ENCODE measurements around the gene TNNT2. TPM values are rescaled to one million over a fixed set of nuclear protein-coding genes. Genes with fewer than 3 reads are reported as not detected.

Gene TNNT2
- total RNA-seq, 1 experiment from 2014 or later: 6.4 TPM

DNA sequence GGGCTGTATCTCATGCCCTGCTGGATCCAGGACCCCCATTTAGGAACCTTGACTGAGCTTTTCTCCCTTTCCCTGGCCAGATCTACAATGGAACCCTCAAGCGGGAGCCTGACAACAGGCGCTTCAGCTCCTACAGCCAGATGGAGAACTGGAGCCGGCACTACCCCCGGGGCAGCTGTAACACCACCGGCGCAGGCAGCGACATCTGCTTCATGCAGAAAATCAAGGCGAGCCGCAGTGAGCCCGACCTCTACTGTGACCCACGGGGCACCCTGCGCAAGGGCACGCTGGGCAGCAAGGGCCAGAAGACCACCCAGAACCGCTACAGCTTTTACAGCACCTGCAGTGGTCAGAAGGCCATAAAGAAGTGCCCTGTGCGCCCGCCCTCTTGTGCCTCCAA, 64.4 kb downstream of the TNNT2 start:
- H3K9me2 ChIP-seq (ENCODE audit: insufficient read depth): no peaks in the 10 kb centered on the region
- H3F3A ChIP-seq (ENCODE audit: insufficient read depth, low read depth): peaks cover 26% of the 10 kb centered on the region; the same call in 1 of the 2 replicates
- no TSS peak for BruUV-seq (replicated peaks)
- no peak overlapping the region for H3K27ac ChIP-seq
- DNase-seq: no peak
- no peaks in the 10 kb centered on the region for H4K20me1 ChIP-seq (ENCODE audit: insufficient read depth)
- no peak overlapping the region for H2AFZ ChIP-seq
- TF ChIP-seq, protein P1, sequence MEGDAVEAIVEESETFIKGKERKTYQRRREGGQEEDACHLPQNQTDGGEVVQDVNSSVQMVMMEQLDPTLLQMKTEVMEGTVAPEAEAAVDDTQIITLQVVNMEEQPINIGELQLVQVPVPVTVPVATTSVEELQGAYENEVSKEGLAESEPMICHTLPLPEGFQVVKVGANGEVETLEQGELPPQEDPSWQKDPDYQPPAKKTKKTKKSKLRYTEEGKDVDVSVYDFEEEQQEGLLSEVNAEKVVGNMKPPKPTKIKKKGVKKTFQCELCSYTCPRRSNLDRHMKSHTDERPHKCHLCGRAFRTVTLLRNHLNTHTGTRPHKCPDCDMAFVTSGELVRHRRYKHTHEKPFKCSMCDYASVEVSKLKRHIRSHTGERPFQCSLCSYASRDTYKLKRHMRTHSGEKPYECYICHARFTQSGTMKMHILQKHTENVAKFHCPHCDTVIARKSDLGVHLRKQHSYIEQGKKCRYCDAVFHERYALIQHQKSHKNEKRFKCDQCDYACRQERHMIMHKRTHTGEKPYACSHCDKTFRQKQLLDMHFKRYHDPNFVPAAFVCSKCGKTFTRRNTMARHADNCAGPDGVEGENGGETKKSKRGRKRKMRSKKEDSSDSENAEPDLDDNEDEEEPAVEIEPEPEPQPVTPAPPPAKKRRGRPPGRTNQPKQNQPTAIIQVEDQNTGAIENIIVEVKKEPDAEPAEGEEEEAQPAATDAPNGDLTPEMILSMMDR (conservative IDR thresholded peaks at IDR 0.05): no peak
- no peak for TF ChIP-seq EZH2 (IDR thresholded peaks at IDR 0.05; ENCODE audit: low read depth)
- H3K79me2 ChIP-seq (ENCODE audit: low read depth): no peaks in the 10 kb centered on the region
- H3K36me3 ChIP-seq (ENCODE audit: low read depth): no peaks in the 10 kb centered on the region
- POLR2A ChIA-PET (ENCODE audit: unreplicated experiment): no interaction called here
- H3K4me3 ChIP-seq: no peak overlapping the region
- peaks cover 39% of the 10 kb centered on the region for H3K4me1 ChIP-seq (replicated peaks; ENCODE audit: insufficient read depth)
- H3K27me3 ChIP-seq (ENCODE audit: insufficient read depth, low read depth): no peaks in the 10 kb centered on the region
- no peak overlapping the region for H3K4me2 ChIP-seq
- intact Hi-C loops (cut with micrococcal nuclease; ENCODE audit: unreplicated experiment): loop anchor here (5.0 kb wide), 1 partner anchor 34 kb away; no protein-coding TSS in a partner anchor
- CTCF ChIA-PET: no interaction called here
- no peaks in the 10 kb centered on the region for H3K9me3 ChIP-seq (ENCODE audit: insufficient read depth, low read depth)

DNA sequence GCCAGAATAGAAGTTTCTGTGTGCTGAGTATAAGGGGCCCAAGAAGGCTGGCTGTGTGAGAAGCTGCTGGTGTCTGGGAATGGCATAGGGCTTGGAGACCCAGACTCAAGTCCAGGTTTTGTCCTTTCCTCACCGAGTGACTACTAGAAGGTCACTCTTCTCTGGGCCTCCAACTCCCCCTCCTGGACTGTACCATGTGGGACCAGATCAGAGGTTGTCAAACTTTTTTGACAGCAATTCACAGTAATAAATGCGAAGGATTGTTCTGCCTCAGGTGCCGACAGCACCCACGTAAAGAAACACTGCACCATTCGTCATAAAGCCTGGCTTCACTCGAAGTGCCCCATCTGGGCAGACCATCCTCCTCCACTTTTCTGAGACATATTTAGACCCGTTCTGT, 65.2 kb downstream of the TNNT2 start:
- no peak overlapping the region for H3K27ac ChIP-seq
- CTCF ChIA-PET: no interaction called here

DNA sequence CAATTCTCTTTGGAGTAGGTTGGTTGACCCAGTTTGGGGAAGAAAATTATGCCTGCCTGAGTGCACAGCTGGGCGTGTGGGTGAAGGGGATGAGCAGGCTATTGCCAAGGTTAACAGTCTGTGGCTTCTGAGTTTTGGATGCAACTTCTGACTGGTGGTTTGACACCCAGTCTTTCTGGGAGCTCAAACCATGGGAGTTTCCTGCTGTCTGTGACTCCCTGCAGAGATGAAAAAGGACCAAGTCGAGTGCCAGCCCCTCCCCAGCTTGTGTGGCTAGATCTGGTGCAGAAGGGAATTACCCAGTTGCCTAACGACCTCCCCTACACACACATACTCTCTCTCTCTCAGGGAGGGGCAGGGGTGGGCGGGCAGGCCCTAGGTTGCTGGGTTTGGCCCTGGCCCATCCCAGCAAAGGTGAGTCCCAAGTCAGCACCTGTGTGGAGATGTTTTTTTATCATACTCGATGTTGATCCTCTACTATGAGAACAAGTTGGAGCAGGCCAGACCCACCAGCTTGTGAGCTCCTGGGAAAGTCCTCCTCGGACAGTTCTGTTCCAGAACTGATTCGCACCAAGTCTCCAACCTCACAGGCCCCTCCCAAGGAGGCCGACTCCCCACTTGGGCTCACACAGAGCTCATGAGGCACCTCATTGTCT, 66.0 kb downstream of the TNNT2 start:
- H3K27ac ChIP-seq: no peak overlapping the region
- BruUV-seq (replicated peaks): no TSS peak
- no peak for TF ChIP-seq EZH2 (IDR thresholded peaks at IDR 0.05; ENCODE audit: low read depth)
- TF ChIP-seq, protein P1 (conservative IDR thresholded peaks at IDR 0.05): no peak
- no peaks in the 10 kb centered on the region for H3K79me2 ChIP-seq (ENCODE audit: low read depth)
- intact Hi-C loops (cut with micrococcal nuclease; ENCODE audit: unreplicated experiment): loop anchor here (1.0 to 5.0 kb wide), 3 partner anchors 22 to 36 kb away; no protein-coding TSS in a partner anchor
- peaks cover 34% of the 10 kb centered on the region; the same call in 1 of the 2 replicates for H3F3A ChIP-seq (ENCODE audit: insufficient read depth, low read depth)
- POLR2A ChIA-PET (ENCODE audit: unreplicated experiment): interaction anchor here (0.5 to 0.6 kb wide), 3 partner anchors 51 to 334 kb away, joined by 3 to 11 read pairs (median 6); no protein-coding TSS in a partner anchor
- no peaks in the 10 kb centered on the region for H3K27me3 ChIP-seq (ENCODE audit: insufficient read depth, low read depth)
- peaks cover 52% of the 10 kb centered on the region for H3K4me1 ChIP-seq (replicated peaks; ENCODE audit: insufficient read depth)
- no peaks in the 10 kb centered on the region for H3K36me3 ChIP-seq (ENCODE audit: low read depth)
- peak overlapping the region; percentile 4; the same call in 1 of the 2 replicates for H3K4me2 ChIP-seq
- H2AFZ ChIP-seq: no peak overlapping the region
- no peak overlapping the region for H3K4me3 ChIP-seq
- CTCF ChIA-PET: interaction anchor here (0.6 to 0.9 kb wide), 2 partner anchors 47 to 122 kb away, joined by 3 read pairs; no protein-coding TSS in a partner anchor
- no peaks in the 10 kb centered on the region for H3K9me2 ChIP-seq (ENCODE audit: insufficient read depth)
- no peaks in the 10 kb centered on the region for H3K9me3 ChIP-seq (ENCODE audit: insufficient read depth, low read depth)
- DNase-seq: no peak
- no peaks in the 10 kb centered on the region for H4K20me1 ChIP-seq (ENCODE audit: insufficient read depth)

More for the DNA sequence above, 65.2 kb downstream of the TNNT2 start:
- no peaks in the 10 kb centered on the region for H4K20me1 ChIP-seq (ENCODE audit: insufficient read depth)
- H2AFZ ChIP-seq: no peak overlapping the region
- TF ChIP-seq EZH2 (IDR thresholded peaks at IDR 0.05; ENCODE audit: low read depth): no peak
- TF ChIP-seq, protein P1 (conservative IDR thresholded peaks at IDR 0.05): no peak
- H3K4me1 ChIP-seq (replicated peaks; ENCODE audit: insufficient read depth): peaks cover 47% of the 10 kb centered on the region
- H3F3A ChIP-seq (ENCODE audit: insufficient read depth, low read depth): peaks cover 34% of the 10 kb centered on the region; the same call in 1 of the 2 replicates
- no peak overlapping the region for H3K4me3 ChIP-seq
- no peaks in the 10 kb centered on the region for H3K79me2 ChIP-seq (ENCODE audit: low read depth)
- H3K9me3 ChIP-seq (ENCODE audit: insufficient read depth, low read depth): no peaks in the 10 kb centered on the region
- no peak for DNase-seq
- intact Hi-C loops (cut with micrococcal nuclease; ENCODE audit: unreplicated experiment): loop anchor here (5.0 kb wide), 1 partner anchor 35 kb away; no protein-coding TSS in a partner anchor
- H3K9me2 ChIP-seq (ENCODE audit: insufficient read depth): no peaks in the 10 kb centered on the region
- no peak overlapping the region for H3K4me2 ChIP-seq
- BruUV-seq (replicated peaks): no TSS peak
- no peaks in the 10 kb centered on the region for H3K36me3 ChIP-seq (ENCODE audit: low read depth)
- H3K27me3 ChIP-seq (ENCODE audit: insufficient read depth, low read depth): no peaks in the 10 kb centered on the region
- POLR2A ChIA-PET (ENCODE audit: unreplicated experiment): no interaction called here

Measured in PC-9 (cell line).